Kidney (tissue), 14 donors: ENCODE results near the gene CBX5. TPM values are rescaled to one million over a fixed set of nuclear protein-coding genes. Genes with fewer than 3 reads are reported as not detected.

Experiments
- DNase-seq, 5 donors: peaks; one replicate each; pipeline ENCODE4 v3.0.0-alpha.2; 2013 to 2020
- FAIRE-seq: peaks from 2 replicates; lab custom pipeline; 2012; peaks lifted over from hg19 to GRCh38; lab: Jason Lieb, UNC
- H3K27ac ChIP-seq, 2 donors: one replicate each; pipeline ENCODE4 v1.7.0; 2013; ENCODE audit warnings: low read depth in 2 of 2, low read length in 2 of 2, inconsistent platforms in 1 of 2
- H3K27me3 ChIP-seq: one replicate; pipeline ENCODE4 v1.7.1; 2013; ENCODE audit warnings: low read length, inconsistent platforms; ENCODE audit not compliant: control insufficient read depth, insufficient read depth
- H3K36me3 ChIP-seq, 3 donors: one replicate each; pipeline versions ENCODE4 v1.7.0 to v1.7.1; 2013; ENCODE audit warnings: low read length in 3 of 3, control low read depth in 1 of 3, inconsistent platforms in 1 of 3; ENCODE audit not compliant: insufficient read depth in 3 of 3, control insufficient read depth in 2 of 3
- H3K4me1 ChIP-seq, 3 donors: one replicate each; pipeline versions ENCODE4 v1.7.0 to v1.7.1; 2013; ENCODE audit warnings: low read length in 3 of 3, inconsistent platforms in 1 of 3, low read depth in 1 of 3; ENCODE audit not compliant: control insufficient read depth in 2 of 3, insufficient read depth in 2 of 3
- H3K4me3 ChIP-seq, 3 donors: one replicate each; pipeline versions ENCODE4 v1.7.0 to v1.8.1; 2013; ENCODE audit warnings: low read length in 3 of 3, control low read depth in 1 of 3, inconsistent platforms in 1 of 3
- H3K9ac ChIP-seq, 3 donors: one replicate each; pipeline versions ENCODE4 v1.7.0 to v1.7.1; 2013; ENCODE audit warnings: low read length in 3 of 3, control low read depth in 1 of 3, inconsistent platforms in 1 of 3
- H3K9me3 ChIP-seq, 3 donors: one replicate each; pipeline versions ENCODE4 v1.7.0 to v1.7.1; 2013; ENCODE audit warnings: low read length in 3 of 3, control low read depth in 1 of 3, inconsistent platforms in 1 of 3; ENCODE audit not compliant: control insufficient read depth in 2 of 3, insufficient read depth in 1 of 3
- CTCF ChIP-seq: IDR thresholded peaks from 3 replicates; pipeline ENCODE4 v1.5.1; 2012; ENCODE audit warnings: mild to moderate bottlenecking, moderate library complexity, borderline replicate concordance; ENCODE audit not compliant: insufficient read depth; ENCODE audit errors: extremely low read depth
- intact Hi-C: fragments of 100-400 bp; cut with DNase I; formaldehyde crosslinking; loops from one replicate; pipeline ENCODE4 v1.11.1; 2022
- polyA plus RNA-seq: library from polyadenylated mRNA; stranded (reverse); fragments of 350-450 nt; fragmentation: Illumina TruSeq; extraction: RNeasy Lipid Tissue Mini Kit (QIAGEN cat#74804); gene quantifications from one replicate; pipeline ENCODE4 v1.2.3, GENCODE V29; 2014; ENCODE audit warnings: low read depth, low replicate concordance; ENCODE audit not compliant: insufficient read depth
- total RNA-seq: library from RNA; stranded (reverse); fragmentation: NEBNext Ultra II Directional; extraction: Animal tissue kit (Norgen Biotek cat#: 25700); gene quantifications from one replicate; pipeline ENCODE4 v1.2.1, GENCODE V29; 2021
- donor health status: control.
- donor health status: control.
- donor health status: control.
- donor health status: control.
- donor health status: control.
- donor health status: DM: yes; HTN: yes; CAD: no.
- donor health status: Normal renal cell carcinoma (clear cell type).

The CBX5 gene
- total and polyA plus RNA-seq, 2 donors from 2014 or later: 15.0 to 112 TPM

- FAIRE-seq (no peak), DNase-seq (no peak)
- Histone ChIP-seq H3K9me3 (no peaks in the 10 kb centered on the region), H3K4me3 (no peak overlapping the region), H3K36me3 (peaks cover 5 to 8% (median 7%) of the 10 kb centered on the region in 3 donors), H3K27ac (no peak overlapping the region), H3K9ac (no peak overlapping the region), H3K4me1 (no peaks in the 10 kb centered on the region), H3K27me3 (no peaks in the 10 kb centered on the region)
- intact Hi-C loops: loop anchor here (10.0 kb wide), 1 partner anchor 62 kb away; no protein-coding TSS in a partner anchor
- TF ChIP-seq CTCF: no peak
Observed at GRCh38 chr12:54292083-54292930, 12.4 kb upstream of the CBX5 start.

- intact Hi-C loops: no loop called here
- no peak for TF ChIP-seq CTCF
- H3K27ac ChIP-seq: no peak overlapping the region
- no peaks in the 10 kb centered on the region for H3K27me3 ChIP-seq
- no peaks in the 10 kb centered on the region for H3K9me3 ChIP-seq
- peak in 1 of 5 donors; percentile 12 for DNase-seq
- no peak for FAIRE-seq
- H3K36me3 ChIP-seq: peaks cover 17 to 48% (median 36%) of the 10 kb centered on the region in 3 donors
- peaks cover 9 to 15% (median 10%) of the 10 kb centered on the region in 3 donors for H3K4me1 ChIP-seq
- no peak overlapping the region for H3K9ac ChIP-seq
- no peak overlapping the region for H3K4me3 ChIP-seq
Observed at GRCh38 chr12:54287261-54288157, 7.6 kb upstream of the CBX5 start.

GRCh38 chr12:54286042-54287030, 6.4 kb upstream of the CBX5 start:
- Histone ChIP-seq H3K4me3 (no peak overlapping the region), H3K4me1 (peaks cover 13 to 19% (median 14%) of the 10 kb centered on the region in 3 donors), H3K9me3 (no peaks in the 10 kb centered on the region), H3K27me3 (no peaks in the 10 kb centered on the region), H3K27ac (no peak overlapping the region), H3K36me3 (peaks cover 22 to 59% (median 42%) of the 10 kb centered on the region in 3 donors), H3K9ac (no peak overlapping the region)
- FAIRE-seq (no peak), DNase-seq (no peak)
- intact Hi-C loops: no loop called here
- no peak for TF ChIP-seq CTCF
